Progenitor cell of endocrine pancreas (in vitro differentiated cells): ENCODE results near the gene HNF4A. TPM values are rescaled to one million over a fixed set of nuclear protein-coding genes. Genes with fewer than 3 reads are reported as not detected.

Experiments used
- DNase-seq: peaks from one replicate; pipeline ENCODE4 v3.0.0; 2021; ENCODE audit warnings: low spot score; ENCODE audit not compliant: unreplicated experiment
- H3K27ac Mint-ChIP-seq: 2 replicates; pipeline ENCODE4 v1.8.0; 2021; ENCODE audit warnings: mild to moderate bottlenecking, moderate library complexity, mixed read lengths
- H3K27me3 Mint-ChIP-seq: 2 replicates; pipeline ENCODE4 v1.8.0; 2021; ENCODE audit warnings: mixed read lengths
- H3K36me3 Mint-ChIP-seq: 2 replicates; pipeline ENCODE4 v1.8.0; 2022; ENCODE audit warnings: mixed read lengths; ENCODE audit not compliant: insufficient read depth
- H3K4me1 Mint-ChIP-seq: 2 replicates; pipeline ENCODE4 v1.8.0; 2021; ENCODE audit warnings: low read depth, mixed read lengths
- H3K4me3 Mint-ChIP-seq: 2 replicates; pipeline ENCODE4 v1.8.0; 2021; ENCODE audit warnings: low read depth, mild to moderate bottlenecking, moderate library complexity, mixed read lengths
- H3K9me3 Mint-ChIP-seq: 2 replicates; pipeline ENCODE4 v1.8.0; 2021; ENCODE audit warnings: low read depth, mixed read lengths
- CTCF ChIP-seq: fragments of 200-600 bp; sonication (generic); IDR thresholded peaks from one replicate; pipeline ENCODE4 v1.5.0; 2021; ENCODE audit warnings: antibody characterized with exemption, mild to moderate bottlenecking; ENCODE audit not compliant: unreplicated experiment
- total RNA-seq: library from RNA; stranded (reverse); gene quantifications from 2 replicates; pipeline ENCODE4 v1.2.1, GENCODE V29; 2021

HNF4A gene
- total RNA-seq, 1 donor from 2014 or later: 72.9 TPM

- H3K27ac Mint-ChIP-seq: no peak overlapping the region
- no peaks in the 10 kb centered on the region for H3K27me3 Mint-ChIP-seq
- H3K4me3 Mint-ChIP-seq: no peak overlapping the region
- no peak for TF ChIP-seq CTCF
- H3K9me3 Mint-ChIP-seq: no peaks in the 10 kb centered on the region
- peaks cover 13% of the 10 kb centered on the region for H3K4me1 Mint-ChIP-seq
- H3K36me3 Mint-ChIP-seq: no peaks in the 10 kb centered on the region
- no peak for DNase-seq
Measured at GRCh38 chr20:44348168-44348659, 7.3 kb upstream of the HNF4A start.

- Mint-ChIP-seq H3K36me3 (no peaks in the 10 kb centered on the region), H3K4me1 (peaks cover 16% of the 10 kb centered on the region), H3K4me3 (no peak overlapping the region), H3K27ac (no peak overlapping the region), H3K9me3 (no peaks in the 10 kb centered on the region), H3K27me3 (no peaks in the 10 kb centered on the region)
- DNase-seq: no peak
- no peak for TF ChIP-seq CTCF
Measured at GRCh38 chr20:44349349-44349748, 6.2 kb upstream of the HNF4A start.

GRCh38 chr20:44350567-44350966 lies 4.9 kb upstream of the HNF4A start:
- peaks cover 25% of the 10 kb centered on the region for H3K4me1 Mint-ChIP-seq
- H3K9me3 Mint-ChIP-seq: no peaks in the 10 kb centered on the region
- H3K36me3 Mint-ChIP-seq: no peaks in the 10 kb centered on the region
- no peaks in the 10 kb centered on the region for H3K27me3 Mint-ChIP-seq
- peak overlapping the region; percentile 52 for H3K27ac Mint-ChIP-seq
- no peak overlapping the region for H3K4me3 Mint-ChIP-seq
- TF ChIP-seq CTCF: no peak
- no peak for DNase-seq

- Mint-ChIP-seq H3K4me1 (peaks cover 56% of the 10 kb centered on the region), H3K27ac (peak overlapping the region; percentile 97), H3K9me3 (no peaks in the 10 kb centered on the region), H3K27me3 (no peaks in the 10 kb centered on the region), H3K4me3 (peak overlapping the region; percentile 93), H3K36me3 (no peaks in the 10 kb centered on the region)
- no peak for TF ChIP-seq CTCF
- DNase-seq: no peak
Measured at GRCh38 chr20:44354979-44355497, 461 bp upstream of the HNF4A start.

GRCh38 chr20:44356353-44356723 lies 839 bp downstream of the HNF4A start:
- peak overlapping the region; percentile 93 for H3K4me3 Mint-ChIP-seq
- H3K27me3 Mint-ChIP-seq: no peaks in the 10 kb centered on the region
- H3K27ac Mint-ChIP-seq: peak overlapping the region; percentile 97
- H3K4me1 Mint-ChIP-seq: peaks cover 56% of the 10 kb centered on the region
- no peaks in the 10 kb centered on the region for H3K9me3 Mint-ChIP-seq
- TF ChIP-seq CTCF: no peak
- no peaks in the 10 kb centered on the region for H3K36me3 Mint-ChIP-seq
- DNase-seq: no peak
